Measurements from ENCODE around the gene RELB. TPM values are rescaled to one million over a fixed set of nuclear protein-coding genes. Genes with fewer than 3 reads are reported as not detected.

The RELB gene
- total and polyA plus RNA-seq, 7 experiments from 2014 or later = 13.4 to 87.3 (median 33.0) TPM

DNA sequence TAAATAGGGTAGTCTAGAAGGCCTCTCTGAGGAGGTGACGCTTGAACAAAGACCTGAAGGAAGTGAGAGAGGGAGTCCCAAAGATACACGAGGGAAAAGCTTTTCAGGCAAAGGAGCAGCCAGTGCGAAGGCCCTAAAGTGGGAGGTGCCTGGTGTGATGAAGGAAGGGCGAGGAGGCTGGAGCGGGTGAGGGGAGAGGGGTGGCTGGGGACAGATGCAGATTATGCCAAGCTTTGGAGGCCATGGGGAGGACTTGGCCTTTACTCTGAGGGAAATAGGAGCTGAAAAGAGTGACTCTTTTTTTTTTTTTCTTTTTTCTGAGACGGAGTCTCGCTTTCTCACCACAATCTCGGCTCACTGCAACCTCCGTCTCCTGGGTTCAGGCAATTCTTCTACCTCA, 43.2 kb upstream of the RELB start:
- H3K9me3 Mint-ChIP-seq = peaks cover 0 to 8% (median 0%) of the 10 kb centered on the region in 11 donors
- Histone ChIP-seq H3K27ac (ENCODE audit: low read depth, low read length) (peak overlapping the region; percentile 26), H3K4me3 (ENCODE audit: low read length) (no peak overlapping the region), H3K4me1 (ENCODE audit: control insufficient read depth in 2 of 2, insufficient read depth in 2 of 2, low read length in 2 of 2) (peaks cover 12 to 24% of the 10 kb centered on the region in 2 donors), H3K9me3 (ENCODE audit: control insufficient read depth in 2 of 3, low read length in 3 of 3) (no peaks in the 10 kb centered on the region), H3K27me3 (ENCODE audit: control insufficient read depth in 2 of 2, insufficient read depth in 2 of 2, low read length in 2 of 2) (no peaks in the 10 kb centered on the region), H3K36me3 (ENCODE audit: control insufficient read depth in 2 of 3, insufficient read depth in 3 of 3, low read length in 3 of 3) (peaks cover 0 to 41% (median 5%) of the 10 kb centered on the region in 3 experiments)
- ChIA-PET CTCF (no interaction called here), POLR2A (interaction anchor here (0.6 to 1.3 kb wide), 2 partner anchors 18 to 56 kb away, joined by 3 to 6 read pairs; no protein-coding TSS in a partner anchor)
- ATAC-seq (no peak), DNase-seq (no peak)
- peak overlapping the region in 4 of 9 donors; percentile 21 to 51 (median 47) for H3K27ac Mint-ChIP-seq
- peaks cover 0 to 7% (median 5%) of the 10 kb centered on the region in 5 donors for H3K36me3 Mint-ChIP-seq
- H3K27me3 Mint-ChIP-seq = no peaks in the 10 kb centered on the region
- intact Hi-C loops (cut with micrococcal nuclease) = loop anchor here in 1 of 2 donors (5.0 kb wide), 1 partner anchor 734 kb away; the partner anchor contains the start of genes QPCTL and SNRPD2
- H3K4me1 Mint-ChIP-seq = peaks cover 37 to 76% (median 61%) of the 10 kb centered on the region in 7 donors
- peak overlapping the region in 6 of 10 donors; percentile 30 to 99 (median 91) for H3K4me3 Mint-ChIP-seq

DNA sequence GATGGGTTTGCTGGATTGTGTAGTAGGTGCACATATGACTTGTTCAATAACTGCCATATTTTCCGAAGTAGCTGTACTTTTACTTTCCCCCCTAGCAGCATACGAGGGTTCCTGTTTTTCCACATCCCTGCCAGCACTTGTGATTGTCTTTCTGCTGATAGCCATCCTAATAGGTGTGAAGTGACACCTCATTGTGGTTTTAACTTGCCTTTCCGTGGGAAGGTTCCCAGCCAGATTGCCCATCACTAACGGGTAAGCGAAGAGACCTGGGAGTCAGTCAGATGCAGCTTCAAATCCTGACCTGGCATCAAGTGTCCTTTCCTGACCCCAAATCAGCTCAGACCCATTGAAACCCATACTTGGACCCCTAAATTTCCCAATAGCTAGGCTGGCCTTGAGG, 41.6 kb upstream of the RELB start:
- peaks cover 12 to 17% of the 10 kb centered on the region in 2 donors for H3K4me1 ChIP-seq (ENCODE audit: control insufficient read depth in 2 of 2, insufficient read depth in 2 of 2, low read length in 2 of 2)
- no peak overlapping the region for H3K27ac ChIP-seq (ENCODE audit: low read depth, low read length)
- H3K27me3 ChIP-seq (ENCODE audit: control insufficient read depth in 2 of 2, insufficient read depth in 2 of 2, low read length in 2 of 2) = no peaks in the 10 kb centered on the region
- CTCF ChIA-PET = interaction anchor here (0.5 to 0.9 kb wide), 2 partner anchors 9 to 11 kb away, joined by 3 read pairs; no protein-coding TSS in a partner anchor
- peaks cover 0 to 11% (median 7%) of the 10 kb centered on the region in 5 donors for H3K36me3 Mint-ChIP-seq
- H3K27me3 Mint-ChIP-seq = no peaks in the 10 kb centered on the region
- peaks cover 0 to 43% (median 5%) of the 10 kb centered on the region in 3 experiments for H3K36me3 ChIP-seq (ENCODE audit: control insufficient read depth in 2 of 3, insufficient read depth in 3 of 3, low read length in 3 of 3)
- H3K9me3 Mint-ChIP-seq = peaks cover 0 to 4% (median 0%) of the 10 kb centered on the region in 11 donors
- no peaks in the 10 kb centered on the region for H3K9me3 ChIP-seq (ENCODE audit: control insufficient read depth in 2 of 3, low read length in 3 of 3)
- POLR2A ChIA-PET = no interaction called here
- peaks cover 34 to 63% (median 53%) of the 10 kb centered on the region in 7 donors for H3K4me1 Mint-ChIP-seq
- peak overlapping the region in 3 of 9 donors; percentile 16 to 65 (median 21) for H3K27ac Mint-ChIP-seq
- intact Hi-C loops (cut with micrococcal nuclease) = loop anchor here in 1 of 2 donors (5.0 kb wide), 1 partner anchor 733 kb away; the partner anchor contains the start of genes QPCTL and SNRPD2
- ATAC-seq (no peak), DNase-seq (no peak)
- no peak overlapping the region for H3K4me3 Mint-ChIP-seq
- H3K4me3 ChIP-seq (ENCODE audit: low read length) = no peak overlapping the region

DNA sequence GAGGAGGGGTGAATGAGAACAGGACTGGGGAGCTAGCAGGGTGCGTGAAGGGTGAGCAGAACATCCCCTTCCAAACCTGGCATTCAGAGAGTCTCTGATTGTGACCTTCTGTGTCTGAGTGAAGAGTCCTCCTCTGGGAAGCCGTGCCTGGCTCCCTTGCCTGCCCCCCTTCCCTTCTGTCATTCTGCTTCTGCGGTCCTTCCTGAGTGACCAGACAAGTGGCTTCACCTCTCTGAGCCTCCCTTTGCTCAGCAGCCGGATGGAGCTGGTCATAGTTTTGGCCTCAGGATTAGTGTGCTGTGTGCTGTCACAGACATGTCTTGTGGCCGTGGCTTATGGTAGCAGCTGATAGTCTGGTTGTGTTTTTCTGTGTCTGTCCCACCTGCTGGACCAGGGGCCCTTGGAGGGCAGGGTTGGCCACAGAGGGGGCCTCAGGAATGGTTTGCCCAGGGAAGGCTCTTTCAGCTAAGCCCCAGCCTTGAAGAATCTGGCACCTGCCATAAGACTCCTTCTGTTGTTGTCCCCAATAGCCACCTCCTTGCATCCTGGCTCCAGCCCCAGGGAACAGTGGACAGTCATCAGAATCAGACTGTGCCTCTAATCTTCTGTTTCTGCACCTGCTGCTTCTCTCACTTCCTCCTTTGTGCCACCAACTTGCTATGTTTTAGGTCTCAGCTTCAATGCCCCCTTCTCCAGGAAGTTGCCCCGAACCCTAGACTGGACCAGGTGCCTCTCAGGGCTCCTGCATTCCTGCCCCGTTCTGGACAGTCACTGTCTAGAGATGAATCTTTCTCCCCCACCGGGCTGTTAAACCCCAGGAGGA, 40.1 kb upstream of the RELB start:
- Histone ChIP-seq H3K36me3 (ENCODE audit: control insufficient read depth in 2 of 3, insufficient read depth in 3 of 3, low read length in 3 of 3) (peaks cover 0 to 42% (median 5%) of the 10 kb centered on the region in 3 experiments), H3K4me1 (ENCODE audit: control insufficient read depth in 2 of 2, insufficient read depth in 2 of 2, low read length in 2 of 2) (peaks cover 9 to 12% of the 10 kb centered on the region in 2 donors), H3K9me3 (ENCODE audit: control insufficient read depth in 2 of 3, low read length in 3 of 3) (no peaks in the 10 kb centered on the region), H3K27ac (ENCODE audit: low read depth, low read length) (no peak overlapping the region), H3K4me3 (ENCODE audit: low read length) (no peak overlapping the region), H3K27me3 (ENCODE audit: control insufficient read depth in 2 of 2, insufficient read depth in 2 of 2, low read length in 2 of 2) (no peaks in the 10 kb centered on the region)
- peaks cover 29 to 52% (median 42%) of the 10 kb centered on the region in 7 donors for H3K4me1 Mint-ChIP-seq
- no peaks in the 10 kb centered on the region for H3K9me3 Mint-ChIP-seq
- ATAC-seq (no peak), DNase-seq (no peak)
- POLR2A ChIA-PET = interaction anchor here (0.6 kb wide), 1 partner anchor 13 kb away, joined by 3 read pairs; no protein-coding TSS in a partner anchor
- H3K36me3 Mint-ChIP-seq = peaks cover 0 to 15% (median 4%) of the 10 kb centered on the region in 5 donors
- intact Hi-C loops (cut with micrococcal nuclease) = no loop called here
- peak overlapping the region in 4 of 9 donors; percentile 11 to 49 (median 30) for H3K27ac Mint-ChIP-seq
- no peaks in the 10 kb centered on the region for H3K27me3 Mint-ChIP-seq
- no peak overlapping the region for H3K4me3 Mint-ChIP-seq
- CTCF ChIA-PET = no interaction called here

DNA sequence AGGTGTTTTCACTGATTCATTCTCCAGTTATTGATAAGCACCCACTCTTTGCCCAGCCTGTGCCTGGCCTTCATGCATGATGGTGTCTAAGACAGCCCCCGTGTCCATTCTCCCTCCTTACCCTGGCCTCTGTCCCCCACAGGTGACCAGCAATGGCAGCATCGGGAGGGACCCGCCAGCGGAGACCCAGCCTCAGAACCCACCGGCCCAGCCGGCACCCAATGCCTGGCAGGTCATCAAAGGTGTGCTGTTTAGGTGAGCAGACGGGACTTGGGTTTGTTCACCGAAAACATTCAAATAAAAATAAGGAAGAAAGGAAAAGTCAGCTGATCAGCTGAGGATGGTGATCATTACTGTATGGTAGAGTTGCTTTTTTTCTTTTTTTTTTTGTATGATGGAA, 39.4 kb upstream of the RELB start:
- ChIA-PET POLR2A (no interaction called here), CTCF (no interaction called here)
- Histone ChIP-seq H3K36me3 (ENCODE audit: control insufficient read depth in 2 of 3, insufficient read depth in 3 of 3, low read length in 3 of 3) (peaks cover 0 to 42% (median 5%) of the 10 kb centered on the region in 3 experiments), H3K9me3 (ENCODE audit: control insufficient read depth in 2 of 3, low read length in 3 of 3) (no peaks in the 10 kb centered on the region), H3K27ac (ENCODE audit: low read depth, low read length) (no peak overlapping the region), H3K4me1 (ENCODE audit: control insufficient read depth in 2 of 2, insufficient read depth in 2 of 2, low read length in 2 of 2) (peaks cover 4 to 5% of the 10 kb centered on the region in 2 donors), H3K27me3 (ENCODE audit: control insufficient read depth in 2 of 2, insufficient read depth in 2 of 2, low read length in 2 of 2) (no peaks in the 10 kb centered on the region), H3K4me3 (ENCODE audit: low read length) (no peak overlapping the region)
- ATAC-seq (no peak), DNase-seq (no peak)
- peaks cover 22 to 45% (median 35%) of the 10 kb centered on the region in 7 donors for H3K4me1 Mint-ChIP-seq
- H3K27ac Mint-ChIP-seq = peak overlapping the region in 2 of 9 donors; percentile 46 to 49
- no peaks in the 10 kb centered on the region for H3K9me3 Mint-ChIP-seq
- H3K36me3 Mint-ChIP-seq = peaks cover 0 to 15% (median 4%) of the 10 kb centered on the region in 5 donors
- H3K27me3 Mint-ChIP-seq = no peaks in the 10 kb centered on the region
- intact Hi-C loops (cut with micrococcal nuclease) = no loop called here
- no peak overlapping the region for H3K4me3 Mint-ChIP-seq

DNA sequence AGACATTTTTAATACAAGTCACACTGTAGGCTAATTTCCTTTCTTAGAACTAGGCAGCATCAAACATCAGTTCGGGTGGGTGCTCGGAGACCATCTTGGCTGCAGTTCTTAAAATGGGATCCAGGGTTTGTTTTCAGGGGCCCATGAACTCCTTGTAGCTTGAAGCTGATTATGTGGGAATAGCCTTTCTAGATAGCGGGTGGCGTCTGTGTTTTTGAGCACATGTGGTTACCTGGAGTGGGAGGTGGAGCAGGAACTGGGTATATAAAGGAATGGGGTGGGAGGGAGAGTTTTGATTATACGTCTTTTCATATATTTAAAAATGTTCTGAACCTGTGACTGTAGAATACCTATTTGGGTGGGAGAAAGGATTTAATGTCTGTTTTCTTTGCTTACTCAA, 33.1 kb upstream of the RELB start:
- Mint-ChIP-seq H3K27me3 (no peaks in the 10 kb centered on the region), H3K9me3 (no peaks in the 10 kb centered on the region), H3K4me1 (peaks cover 0 to 7% (median 0%) of the 10 kb centered on the region in 7 donors), H3K36me3 (peaks cover 0 to 15% (median 9%) of the 10 kb centered on the region in 5 donors), H3K27ac (peak overlapping the region in 2 of 9 donors; percentile 4 to 54), H3K4me3 (no peak overlapping the region)
- H3K4me1 ChIP-seq (ENCODE audit: control insufficient read depth in 2 of 2, insufficient read depth in 2 of 2, low read length in 2 of 2) = no peaks in the 10 kb centered on the region
- no peaks in the 10 kb centered on the region for H3K9me3 ChIP-seq (ENCODE audit: control insufficient read depth in 2 of 3, low read length in 3 of 3)
- no peaks in the 10 kb centered on the region for H3K27me3 ChIP-seq (ENCODE audit: control insufficient read depth in 2 of 2, insufficient read depth in 2 of 2, low read length in 2 of 2)
- ChIA-PET CTCF (no interaction called here), POLR2A (no interaction called here)
- peaks cover 0 to 38% (median 4%) of the 10 kb centered on the region in 3 experiments for H3K36me3 ChIP-seq (ENCODE audit: control insufficient read depth in 2 of 3, insufficient read depth in 3 of 3, low read length in 3 of 3)
- no peak overlapping the region for H3K4me3 ChIP-seq (ENCODE audit: low read length)
- intact Hi-C loops (cut with micrococcal nuclease) = no loop called here
- H3K27ac ChIP-seq (ENCODE audit: low read depth, low read length) = no peak overlapping the region
- DNase-seq (no peak), ATAC-seq (no peak)

DNA sequence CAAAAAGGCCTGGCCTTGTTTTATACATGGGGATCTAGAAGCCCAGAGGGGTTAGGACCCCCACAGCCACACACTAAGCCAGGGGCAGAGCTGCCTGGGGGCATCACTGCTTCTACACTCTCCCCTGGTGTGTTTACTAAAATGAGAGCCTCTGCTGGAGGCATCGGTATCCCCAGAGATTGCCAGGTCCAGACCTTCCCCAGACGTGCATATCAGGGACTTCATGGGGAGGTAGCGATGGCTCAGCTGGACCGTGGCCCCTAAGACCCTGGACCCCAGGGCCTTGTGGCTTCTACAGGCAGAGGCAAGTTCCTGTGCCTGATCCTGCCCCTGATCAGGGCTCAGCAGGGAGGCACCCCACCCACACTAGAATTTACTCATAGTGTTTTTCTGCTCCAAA, 32.6 kb upstream of the RELB start:
- ATAC-seq = no peak
- H3K36me3 Mint-ChIP-seq = peaks cover 0 to 18% (median 13%) of the 10 kb centered on the region in 5 donors
- CTCF ChIA-PET = no interaction called here
- H3K9me3 Mint-ChIP-seq = no peaks in the 10 kb centered on the region
- no peaks in the 10 kb centered on the region for H3K27me3 Mint-ChIP-seq
- no peak for DNase-seq
- H3K4me1 Mint-ChIP-seq = peaks cover 0 to 7% (median 0%) of the 10 kb centered on the region in 7 donors
- H3K27ac Mint-ChIP-seq = no peak overlapping the region
- Histone ChIP-seq H3K36me3 (ENCODE audit: control insufficient read depth in 2 of 3, insufficient read depth in 3 of 3, low read length in 3 of 3) (peaks cover 0 to 44% (median 4%) of the 10 kb centered on the region in 3 experiments), H3K9me3 (ENCODE audit: control insufficient read depth in 2 of 3, low read length in 3 of 3) (no peaks in the 10 kb centered on the region), H3K4me3 (ENCODE audit: low read length) (no peak overlapping the region), H3K27me3 (ENCODE audit: control insufficient read depth in 2 of 2, insufficient read depth in 2 of 2, low read length in 2 of 2) (no peaks in the 10 kb centered on the region), H3K4me1 (ENCODE audit: control insufficient read depth in 2 of 2, insufficient read depth in 2 of 2, low read length in 2 of 2) (no peaks in the 10 kb centered on the region), H3K27ac (ENCODE audit: low read depth, low read length) (no peak overlapping the region)
- intact Hi-C loops (cut with micrococcal nuclease) = no loop called here
- POLR2A ChIA-PET = no interaction called here
- H3K4me3 Mint-ChIP-seq = no peak overlapping the region
